HEK293T (cell line): ENCODE data around the gene FBN1.

Source experiments
- CTCF ChIA-PET: fragments of 350-600 bp; formaldehyde crosslinking; extraction: SDS; loops from one replicate; lab custom pipeline; 2021; ENCODE audit warnings: antibody characterized with exemption, inconsistent platforms; lab: Yijun Ruan, JAX
- POLR2A ChIA-PET: fragments of 350-600 bp; formaldehyde crosslinking; extraction: SDS; loops from one replicate; lab custom pipeline; 2020; ENCODE audit warnings: antibody characterized with exemption, inconsistent platforms; lab: Yijun Ruan, JAX
- DNase-seq: peaks from one replicate; pipeline ENCODE4 v3.0.0; 2012; ENCODE audit warnings: mixed read lengths; ENCODE audit errors: extremely low spot score
- ARNT ChIP-seq: fragments of 450-650 bp; IDR thresholded peaks from 2 replicates; pipeline ENCODE4 v1.6.1; 2017; ENCODE audit warnings: mild to moderate bottlenecking
- BHLHE40 ChIP-seq: fragments of 450-650 bp; IDR thresholded peaks from 2 replicates; pipeline ENCODE4 v1.6.1; 2016; ENCODE audit warnings: mild to moderate bottlenecking, moderate library complexity, borderline replicate concordance
- CTBP1 ChIP-seq: fragments of 450-650 bp; IDR thresholded peaks from 2 replicates; pipeline ENCODE4 v1.6.1; 2016; ENCODE audit warnings: borderline replicate concordance
- ELF4 ChIP-seq: fragments of 450-650 bp; IDR thresholded peaks from 2 replicates; pipeline ENCODE4 v1.6.1; 2017; ENCODE audit warnings: antibody characterized with exemption
- FOXA1 ChIP-seq: fragments of 450-650 bp; IDR thresholded peaks from 2 replicates; pipeline ENCODE4 v1.6.1; 2016; ENCODE audit warnings: mild to moderate bottlenecking
- FOXK2 ChIP-seq: fragments of 450-650 bp; IDR thresholded peaks from 2 replicates; pipeline ENCODE4 v1.6.1; 2016; ENCODE audit warnings: mild to moderate bottlenecking
- FOXM1 ChIP-seq: fragments of 450-650 bp; IDR thresholded peaks from 2 replicates; pipeline ENCODE4 v1.6.1; 2017; ENCODE audit warnings: mild to moderate bottlenecking, borderline replicate concordance
- HDGF ChIP-seq: fragments of 450-650 bp; IDR thresholded peaks from 2 replicates; pipeline ENCODE4 v1.6.1; 2017; ENCODE audit warnings: antibody characterized with exemption, borderline replicate concordance
- L3MBTL2 ChIP-seq: fragments of 450-650 bp; conservative IDR thresholded peaks from 2 replicates; pipeline ENCODE4 v1.6.1; 2016; ENCODE audit warnings: mild to moderate bottlenecking
- LEF1 ChIP-seq: fragments of 450-650 bp; IDR thresholded peaks from 2 replicates; pipeline ENCODE4 v1.6.1; 2017; ENCODE audit warnings: mild to moderate bottlenecking, borderline replicate concordance
- NFRKB ChIP-seq: fragments of 450-650 bp; IDR thresholded peaks from 2 replicates; pipeline ENCODE4 v1.6.1; 2016; ENCODE audit warnings: mild to moderate bottlenecking, moderate library complexity
- PKNOX1 ChIP-seq: fragments of 450-650 bp; IDR thresholded peaks from 2 replicates; pipeline ENCODE4 v1.6.1; 2016
- SP1 ChIP-seq: fragments of 450-650 bp; IDR thresholded peaks from 2 replicates; pipeline ENCODE4 v1.6.1; 2017
- SUZ12 ChIP-seq: fragments of 450-650 bp; IDR thresholded peaks from 2 replicates; pipeline ENCODE4 v1.6.1; 2016; ENCODE audit warnings: mild to moderate bottlenecking
- TARDBP ChIP-seq: fragments of 450-650 bp; IDR thresholded peaks from 2 replicates; pipeline ENCODE4 v1.6.1; 2016
- ZNF384 ChIP-seq: fragments of 450-650 bp; IDR thresholded peaks from 2 replicates; pipeline ENCODE4 v1.6.1; 2016

The FBN1 gene

GRCh38 chr15:48560321-48561051 lies 85.0 kb downstream of the FBN1 start:
- POLR2A ChIA-PET = no interaction called here
- DNase-seq = no peak
- CTCF ChIA-PET = no interaction called here
- no peak for TF ChIP-seq LEF1
- TF ChIP-seq ELF4 = no peak
- no peak for TF ChIP-seq PKNOX1
- TF ChIP-seq NFRKB = no peak
- TF ChIP-seq SUZ12 = no peak
- no peak for TF ChIP-seq HDGF
- TF ChIP-seq FOXK2 = no peak
- TF ChIP-seq FOXA1 = no peak
- TF ChIP-seq CTBP1 = no peak
- no peak for TF ChIP-seq L3MBTL2
- TF ChIP-seq FOXM1 = no peak
- no peak for TF ChIP-seq SP1
- no peak for TF ChIP-seq BHLHE40
- TF ChIP-seq TARDBP = no peak

- CTCF ChIA-PET = no interaction called here
- POLR2A ChIA-PET = no interaction called here
- DNase-seq = no peak
- no peak for TF ChIP-seq SP1
- TF ChIP-seq FOXM1 = no peak
- no peak for TF ChIP-seq SUZ12
Measured at GRCh38 chr15:48559285-48559684, 86.2 kb downstream of the FBN1 start.

GRCh38 chr15:48558226-48558625 lies 87.3 kb downstream of the FBN1 start:
- CTCF ChIA-PET = no interaction called here
- TF ChIP-seq SP1 = no peak
- no peak for TF ChIP-seq BHLHE40
- no peak for TF ChIP-seq ZNF384
- TF ChIP-seq FOXK2 = no peak
- TF ChIP-seq HDGF = no peak
- no peak for TF ChIP-seq NFRKB
- no peak for TF ChIP-seq FOXA1
- no peak for TF ChIP-seq ELF4
- TF ChIP-seq CTBP1 = no peak
- no peak for TF ChIP-seq L3MBTL2
- TF ChIP-seq SUZ12 = no peak
- TF ChIP-seq TARDBP = no peak
- TF ChIP-seq ARNT = no peak
- no peak for TF ChIP-seq LEF1
- no peak for TF ChIP-seq FOXM1
- TF ChIP-seq PKNOX1 = no peak
- DNase-seq = no peak
- POLR2A ChIA-PET = no interaction called here

- no peak for TF ChIP-seq TARDBP
- no peak for TF ChIP-seq ARNT
- no peak for TF ChIP-seq ELF4
- no peak for TF ChIP-seq BHLHE40
- no peak for TF ChIP-seq SP1
- TF ChIP-seq ZNF384 = no peak
- TF ChIP-seq L3MBTL2 = no peak
- POLR2A ChIA-PET = no interaction called here
- CTCF ChIA-PET = no interaction called here
- no peak for DNase-seq
Measured at GRCh38 chr15:48557335-48557734, 88.2 kb downstream of the FBN1 start.

GRCh38 chr15:48556159-48556897 lies 89.2 kb downstream of the FBN1 start:
- CTCF ChIA-PET = interaction anchor here (0.6 kb wide), 1 partner anchor 63 kb away, joined by 5 read pairs; no protein-coding TSS in a partner anchor
- POLR2A ChIA-PET = no interaction called here
- no peak for DNase-seq
- TF ChIP-seq TARDBP (no peak), ZNF384 (no peak), ELF4 (no peak), HDGF (no peak), SUZ12 (no peak), NFRKB (no peak), FOXA1 (no peak), LEF1 (no peak), BHLHE40 (no peak), PKNOX1 (no peak), ARNT (no peak), FOXM1 (no peak), FOXK2 (no peak), L3MBTL2 (no peak), CTBP1 (no peak), SP1 (no peak)

- CTCF ChIA-PET = no interaction called here
- POLR2A ChIA-PET = no interaction called here
- no peak for DNase-seq
- no peak for TF ChIP-seq SP1
- no peak for TF ChIP-seq FOXA1
- TF ChIP-seq SUZ12 = no peak
- no peak for TF ChIP-seq ARNT
- TF ChIP-seq L3MBTL2 = no peak
- no peak for TF ChIP-seq FOXK2
Measured at GRCh38 chr15:48555241-48555881, 90.1 kb downstream of the FBN1 start.
